NCI-H2227 treated with DMSO at 0.1 percent for 48 hours (cell line): ENCODE results near the gene CAMSAP2.

Experiments
- DNase-seq: peaks from one replicate; lab custom pipeline; 2025; lab: John Stamatoyannopoulos, UW

Gene CAMSAP2, protein sequence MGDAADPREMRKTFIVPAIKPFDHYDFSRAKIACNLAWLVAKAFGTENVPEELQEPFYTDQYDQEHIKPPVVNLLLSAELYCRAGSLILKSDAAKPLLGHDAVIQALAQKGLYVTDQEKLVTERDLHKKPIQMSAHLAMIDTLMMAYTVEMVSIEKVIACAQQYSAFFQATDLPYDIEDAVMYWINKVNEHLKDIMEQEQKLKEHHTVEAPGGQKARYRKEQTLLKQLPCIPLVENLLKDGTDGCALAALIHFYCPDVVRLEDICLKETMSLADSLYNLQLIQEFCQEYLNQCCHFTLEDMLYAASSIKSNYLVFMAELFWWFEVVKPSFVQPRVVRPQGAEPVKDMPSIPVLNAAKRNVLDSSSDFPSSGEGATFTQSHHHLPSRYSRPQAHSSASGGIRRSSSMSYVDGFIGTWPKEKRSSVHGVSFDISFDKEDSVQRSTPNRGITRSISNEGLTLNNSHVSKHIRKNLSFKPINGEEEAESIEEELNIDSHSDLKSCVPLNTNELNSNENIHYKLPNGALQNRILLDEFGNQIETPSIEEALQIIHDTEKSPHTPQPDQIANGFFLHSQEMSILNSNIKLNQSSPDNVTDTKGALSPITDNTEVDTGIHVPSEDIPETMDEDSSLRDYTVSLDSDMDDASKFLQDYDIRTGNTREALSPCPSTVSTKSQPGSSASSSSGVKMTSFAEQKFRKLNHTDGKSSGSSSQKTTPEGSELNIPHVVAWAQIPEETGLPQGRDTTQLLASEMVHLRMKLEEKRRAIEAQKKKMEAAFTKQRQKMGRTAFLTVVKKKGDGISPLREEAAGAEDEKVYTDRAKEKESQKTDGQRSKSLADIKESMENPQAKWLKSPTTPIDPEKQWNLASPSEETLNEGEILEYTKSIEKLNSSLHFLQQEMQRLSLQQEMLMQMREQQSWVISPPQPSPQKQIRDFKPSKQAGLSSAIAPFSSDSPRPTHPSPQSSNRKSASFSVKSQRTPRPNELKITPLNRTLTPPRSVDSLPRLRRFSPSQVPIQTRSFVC (N-terminal part only)

DNA sequence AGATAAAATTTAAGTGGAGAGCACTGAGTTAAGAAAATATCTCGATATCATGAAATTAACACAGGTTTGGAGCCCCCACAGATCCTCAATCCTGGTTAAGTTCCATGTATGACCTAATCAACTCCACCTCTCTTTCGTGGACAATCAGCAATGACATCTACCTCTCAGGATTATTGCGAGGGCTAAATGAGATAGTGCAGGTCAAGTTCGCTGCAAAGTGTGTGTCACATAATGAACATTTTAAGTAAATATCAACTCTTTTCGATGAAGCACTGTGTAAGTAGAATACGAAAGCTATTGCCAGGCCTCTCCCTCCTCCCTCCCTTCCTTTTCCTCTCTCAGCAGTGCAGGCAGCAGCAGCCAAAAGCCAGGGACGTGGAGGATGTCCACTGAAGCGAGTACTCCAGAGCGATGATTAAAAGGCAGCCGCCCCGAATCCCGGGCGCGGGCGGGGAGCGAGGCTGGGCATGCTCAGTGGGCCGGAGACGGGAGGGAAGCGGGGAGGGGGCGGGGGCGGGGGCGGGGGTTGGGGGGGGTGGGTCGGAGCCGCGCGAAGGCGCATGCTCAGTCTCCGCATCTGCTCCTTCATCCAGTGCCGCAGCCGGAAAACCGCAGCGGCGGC lies at the start of gene CAMSAP2:
TSS of gene CAMSAP2 (plus strand) at position 567 of the 622 bp plus-strand sequence. CDS start 935 bp downstream, outside the sequence.
- peak; percentile 93 for DNase-seq

DNA sequence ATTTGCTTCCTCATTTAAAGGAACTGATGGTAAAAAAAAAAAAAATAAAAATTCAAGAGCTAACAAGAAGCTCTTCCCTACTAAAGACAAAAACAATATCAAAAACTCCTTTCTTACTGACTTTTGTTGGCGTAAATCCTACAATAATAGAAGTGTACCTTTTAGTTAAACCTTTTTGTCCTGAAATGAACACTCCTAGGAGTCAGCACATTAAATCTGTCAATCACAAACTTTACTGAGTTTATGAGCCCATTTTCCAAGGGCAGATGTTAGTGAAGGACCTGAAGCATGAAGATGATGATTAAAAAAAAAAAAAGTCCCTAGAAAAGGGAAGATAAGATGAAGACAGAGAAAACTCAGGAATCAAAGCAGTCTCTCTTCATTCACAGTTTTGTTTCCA lies 46.4 kb upstream of the CAMSAP2 start:
- no peak for DNase-seq

DNA sequence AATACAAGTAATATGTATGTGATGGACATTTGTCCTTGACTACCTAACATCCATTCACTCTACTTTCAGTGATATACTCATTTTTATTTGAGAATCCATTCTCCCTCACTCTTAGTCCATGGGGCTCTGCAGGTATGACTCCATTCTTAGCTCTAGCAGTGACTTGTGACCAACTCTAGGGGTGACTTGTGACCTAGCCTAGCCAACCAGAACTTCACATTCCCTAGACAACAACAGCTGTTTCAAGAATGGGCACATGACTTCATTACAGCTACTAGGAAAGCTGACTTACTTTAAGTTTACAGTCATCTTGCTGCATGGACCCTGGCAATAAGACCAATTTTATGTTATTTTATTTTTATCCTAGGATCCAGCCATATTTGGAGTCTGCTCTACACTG lies 45.4 kb upstream of the CAMSAP2 start:
- no peak for DNase-seq

DNA sequence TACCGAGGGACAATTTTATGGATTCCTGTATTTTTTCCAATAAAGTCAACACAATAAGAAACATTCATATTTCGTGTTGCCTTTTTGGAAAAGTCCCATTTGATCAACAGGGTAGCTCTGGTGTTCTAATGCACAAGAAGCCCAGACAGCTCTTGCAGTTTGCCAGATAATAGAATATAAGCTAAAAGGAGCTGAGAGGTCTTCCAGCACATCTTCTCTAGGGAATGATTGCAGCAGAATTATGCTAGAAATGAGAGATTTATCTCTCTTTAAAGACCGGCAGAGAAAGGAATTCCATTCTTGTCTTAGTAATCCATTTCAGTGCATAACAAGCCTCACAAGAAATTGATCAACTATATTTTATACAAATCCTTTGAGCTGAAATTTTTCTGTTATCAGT lies 44.0 kb upstream of the CAMSAP2 start:
- DNase-seq: no peak

DNA sequence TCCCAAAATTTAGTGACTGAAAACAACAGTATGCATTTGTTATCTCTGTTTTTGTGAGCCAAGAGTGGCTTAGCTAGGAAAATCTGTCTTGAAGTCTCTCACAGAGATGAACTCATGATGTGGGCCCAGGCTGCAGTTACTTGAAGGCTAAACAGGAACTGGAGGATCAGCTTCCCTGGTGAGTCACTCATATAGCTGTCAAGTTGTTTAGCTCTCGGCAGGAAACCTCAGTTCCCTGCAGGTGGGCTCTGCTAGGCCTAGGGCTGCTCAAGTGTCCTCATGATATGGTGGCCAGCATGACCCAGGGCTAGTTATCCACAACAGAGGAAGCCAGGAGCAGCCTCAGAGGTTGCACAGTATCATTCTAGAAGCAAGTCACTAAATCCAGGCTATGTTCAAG lies 38.8 kb upstream of the CAMSAP2 start:
- DNase-seq: no peak

DNA sequence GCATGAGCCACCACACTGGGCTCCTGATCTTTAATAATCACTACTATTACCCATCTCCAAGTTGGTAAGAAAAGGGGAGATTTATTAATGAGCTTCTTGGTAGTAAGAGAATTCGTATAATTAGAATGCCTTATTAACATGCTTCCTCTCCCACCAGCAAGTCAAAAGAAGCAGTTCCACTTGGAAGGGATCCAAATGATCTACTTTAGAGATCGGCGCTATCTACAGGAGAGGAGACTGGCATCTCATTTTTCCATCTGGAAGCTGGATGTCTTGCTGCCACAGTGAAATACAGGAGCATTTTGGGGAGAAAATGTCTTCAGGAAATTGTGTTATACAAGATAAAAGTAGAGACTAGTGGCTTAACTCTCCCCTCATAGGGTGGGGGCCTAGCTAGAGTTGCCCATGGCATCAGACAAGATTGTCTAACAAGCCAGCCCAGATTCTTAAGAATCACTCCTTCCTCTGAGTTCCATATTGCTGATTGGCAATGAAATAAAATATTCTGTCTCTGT lies 33.6 kb upstream of the CAMSAP2 start:
- no peak for DNase-seq

DNA sequence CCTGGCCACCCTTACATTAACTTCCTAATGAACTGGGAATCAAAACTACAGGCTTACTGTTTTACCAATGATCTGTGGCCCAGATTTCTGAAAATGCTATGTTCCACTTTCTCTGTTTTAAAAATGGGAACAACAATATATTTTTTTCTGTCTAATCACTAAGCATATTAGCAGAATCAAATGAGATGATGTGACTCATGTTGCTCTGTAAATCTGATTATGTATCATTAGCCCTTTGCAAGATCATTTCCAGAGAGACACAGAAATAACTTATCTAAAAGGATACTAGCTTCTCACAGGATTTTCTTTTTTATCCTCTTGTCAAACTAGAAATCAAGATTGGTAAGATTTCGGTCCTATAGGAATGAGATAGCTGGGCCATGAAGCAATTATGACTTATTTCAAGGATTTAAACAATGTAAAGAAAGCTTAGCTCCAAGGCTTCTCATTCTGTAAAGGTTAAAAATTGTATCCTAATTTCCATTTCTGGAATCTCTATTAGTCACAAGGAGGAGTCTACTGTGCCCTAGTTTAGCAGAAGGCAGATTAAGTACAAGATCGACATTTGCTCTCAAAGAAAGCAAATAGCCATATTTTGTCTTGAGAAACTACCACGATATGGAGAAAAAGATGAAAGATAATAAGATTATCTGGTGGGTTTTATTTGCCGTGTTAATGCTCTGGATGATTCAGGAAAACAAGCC lies 32.4 kb upstream of the CAMSAP2 start:
- DNase-seq: no peak

DNA sequence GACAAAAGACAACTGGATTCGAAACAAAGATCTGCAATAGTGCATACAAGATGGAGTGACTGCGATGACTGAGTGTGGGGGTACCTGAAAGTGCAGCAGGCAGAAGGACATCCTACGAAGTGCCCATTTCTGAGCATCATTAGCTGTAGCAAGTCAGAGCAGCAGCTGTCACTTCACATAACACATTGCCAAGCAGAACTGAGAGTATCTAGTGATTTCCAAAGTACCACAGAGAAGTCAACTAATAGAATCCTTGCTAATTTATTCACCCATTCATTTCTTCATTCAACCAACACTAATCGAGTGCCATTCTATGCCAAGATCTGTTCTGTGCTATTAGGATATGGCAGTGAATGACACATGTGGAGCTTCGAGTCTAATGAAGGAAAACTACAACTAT lies 31.6 kb upstream of the CAMSAP2 start:
- DNase-seq: no peak

DNA sequence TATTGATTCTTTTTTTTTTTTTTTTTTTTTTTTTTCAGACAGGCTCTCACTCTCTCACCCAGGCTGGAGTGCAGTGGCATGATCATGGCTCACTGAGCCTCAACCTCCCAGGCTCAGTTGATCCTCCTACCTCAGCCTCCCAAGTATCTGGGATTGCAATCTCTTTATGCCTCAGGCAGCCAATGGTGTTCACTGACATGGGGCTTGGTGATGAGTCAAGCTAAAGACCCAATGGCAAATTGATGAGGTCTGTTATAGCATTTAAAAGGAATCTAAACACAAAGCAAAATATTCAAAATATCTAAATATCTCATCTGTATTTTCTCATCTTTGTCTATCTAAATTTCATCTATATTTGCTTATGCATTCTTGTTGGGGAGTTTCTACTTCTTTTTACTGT lies 30.5 kb upstream of the CAMSAP2 start:
- DNase-seq: no peak

DNA sequence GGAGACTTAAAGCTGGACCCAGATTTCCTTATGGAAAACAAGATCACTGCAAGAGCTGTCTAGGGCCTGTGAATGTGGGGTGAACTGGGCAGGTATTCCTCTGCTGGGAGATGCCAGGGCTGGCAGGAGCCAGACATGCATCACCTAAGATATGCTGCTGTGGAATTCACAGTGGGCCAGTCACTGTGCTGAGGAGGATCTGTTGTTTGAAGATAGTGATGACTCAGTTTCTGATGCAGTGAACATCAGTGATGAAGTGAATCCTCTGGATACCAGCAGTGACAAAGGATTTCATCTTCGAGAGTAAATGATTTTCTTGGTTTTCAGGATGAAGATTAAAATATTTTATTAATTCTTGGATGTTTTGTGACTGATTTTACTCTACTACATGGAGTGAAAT lies 29.9 kb upstream of the CAMSAP2 start:
- DNase-seq: no peak

DNA sequence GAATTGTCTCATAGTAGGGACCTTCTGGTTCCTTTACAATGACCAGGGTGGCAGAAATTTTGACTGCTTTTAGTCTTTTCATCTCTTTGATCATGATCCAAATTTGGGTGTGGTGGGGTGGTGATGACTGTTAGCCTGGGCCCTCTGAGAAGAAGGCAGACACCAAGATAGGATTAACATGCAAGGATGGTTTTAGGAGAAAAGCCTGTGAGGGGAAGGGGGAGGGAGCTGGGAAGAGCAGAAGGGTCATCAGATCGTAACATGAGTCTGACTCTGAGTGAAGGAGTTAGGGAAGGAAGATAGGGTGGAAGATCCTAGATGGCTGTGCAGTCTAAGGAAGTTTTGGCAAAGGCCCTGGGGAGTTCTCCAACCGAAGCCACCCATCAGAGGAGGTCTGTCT lies 28.5 kb upstream of the CAMSAP2 start:
- no peak for DNase-seq

DNA sequence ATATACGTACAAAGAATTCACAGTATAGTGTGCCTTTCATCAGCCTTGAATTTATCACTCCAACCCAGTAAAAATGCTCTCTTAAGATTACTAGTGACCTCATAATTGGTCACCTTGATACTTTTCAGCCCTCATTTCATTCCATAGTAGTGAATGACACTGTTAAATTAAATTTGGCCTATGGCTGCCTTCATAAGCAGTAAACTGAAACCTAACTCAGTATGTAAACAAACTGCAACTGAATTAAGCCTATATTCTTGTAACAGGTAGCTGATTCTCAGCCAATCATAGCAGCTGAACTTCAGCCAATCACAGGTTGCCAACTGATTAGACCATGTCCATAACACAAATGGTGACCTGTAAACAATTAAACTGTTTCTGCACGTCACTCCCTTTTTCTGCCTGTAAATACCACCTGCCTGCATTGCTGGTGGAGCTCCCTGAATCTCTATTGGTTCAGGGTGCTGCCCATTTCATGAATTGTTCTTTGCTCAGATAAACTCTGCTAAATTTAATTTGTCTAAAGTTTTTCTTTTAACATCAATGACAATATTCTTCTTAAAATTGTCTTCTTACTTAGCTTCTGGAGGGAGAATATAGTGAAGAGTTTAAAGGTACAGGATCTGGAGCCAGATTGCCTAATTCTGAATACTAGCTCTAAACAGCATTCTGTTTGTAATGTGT lies 24.0 kb upstream of the CAMSAP2 start:
- no peak for DNase-seq

DNA sequence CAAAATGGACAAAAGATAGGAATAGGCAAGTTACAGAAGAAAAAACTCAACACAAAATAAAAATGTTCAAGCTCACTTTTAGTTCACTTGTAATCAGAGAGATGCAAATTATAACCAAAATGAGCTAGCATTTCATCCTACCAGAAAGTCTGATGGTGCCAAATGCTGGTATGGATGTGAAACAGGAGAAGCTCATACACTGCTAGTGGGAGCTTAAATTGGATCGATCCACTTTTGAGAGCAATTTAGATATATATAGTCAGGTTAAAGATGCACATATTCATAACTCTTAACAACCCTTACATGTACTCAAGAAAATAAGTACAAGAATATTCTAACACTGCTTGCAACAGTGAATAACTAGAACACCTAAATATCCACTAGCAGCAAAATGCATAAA lies 18.5 kb upstream of the CAMSAP2 start:
- no peak for DNase-seq

DNA sequence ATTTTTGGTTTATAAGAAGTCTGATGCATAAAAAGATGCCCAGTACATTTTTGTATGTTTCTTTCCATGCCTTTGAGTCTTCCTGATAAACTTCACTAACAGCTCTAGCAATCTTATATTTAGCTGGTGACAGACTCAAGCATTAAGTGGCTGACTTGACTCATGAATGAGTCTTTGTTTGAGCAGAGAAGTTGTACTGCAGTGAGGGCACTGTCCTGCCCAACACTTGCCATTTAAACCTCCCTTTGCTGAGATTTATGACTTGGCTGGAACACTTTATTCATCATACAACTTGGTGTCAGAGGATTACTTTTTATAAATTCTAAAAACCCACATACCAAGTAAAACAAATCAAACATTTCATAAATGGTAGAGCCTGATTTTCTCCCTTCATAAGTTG lies 14.6 kb upstream of the CAMSAP2 start:
- DNase-seq: no peak

DNA sequence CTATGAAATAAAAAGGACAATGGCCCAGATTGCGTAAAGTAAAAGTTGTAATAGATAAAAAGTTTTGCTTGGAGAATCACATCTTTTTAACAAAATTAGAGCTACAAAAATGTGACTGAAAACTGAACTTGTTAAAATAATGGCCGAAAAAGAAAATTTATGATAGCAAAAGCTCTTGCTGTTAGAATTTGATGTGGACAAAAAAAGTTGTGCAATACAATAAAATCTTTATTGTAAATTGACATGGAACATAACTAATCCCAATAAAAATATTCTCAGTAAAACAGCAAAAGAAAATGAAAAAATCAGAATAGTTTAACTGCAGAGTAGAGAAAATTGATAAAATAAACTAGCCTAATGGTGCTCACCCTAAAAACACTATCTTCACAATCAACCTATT lies 11.4 kb upstream of the CAMSAP2 start:
- DNase-seq: no peak

DNA sequence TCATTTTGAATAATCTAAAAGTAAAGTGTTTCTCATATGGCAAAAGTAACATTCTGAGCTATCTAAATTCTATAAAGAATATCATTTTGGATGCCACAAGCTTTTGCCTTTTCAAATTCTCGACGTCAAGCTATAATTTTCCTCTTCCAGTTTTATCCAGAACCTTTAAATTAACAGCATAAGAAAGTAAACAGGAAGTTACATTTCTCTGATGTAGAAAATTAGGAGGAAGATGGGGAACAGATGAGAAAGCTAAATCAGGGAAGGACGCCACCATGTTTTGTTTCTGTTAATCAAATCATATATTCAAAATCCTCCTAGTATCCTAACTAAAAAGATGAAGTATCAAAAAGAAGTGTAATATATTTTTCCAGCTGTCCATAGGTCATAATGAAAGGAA lies 8.8 kb upstream of the CAMSAP2 start:
- no peak for DNase-seq

DNA sequence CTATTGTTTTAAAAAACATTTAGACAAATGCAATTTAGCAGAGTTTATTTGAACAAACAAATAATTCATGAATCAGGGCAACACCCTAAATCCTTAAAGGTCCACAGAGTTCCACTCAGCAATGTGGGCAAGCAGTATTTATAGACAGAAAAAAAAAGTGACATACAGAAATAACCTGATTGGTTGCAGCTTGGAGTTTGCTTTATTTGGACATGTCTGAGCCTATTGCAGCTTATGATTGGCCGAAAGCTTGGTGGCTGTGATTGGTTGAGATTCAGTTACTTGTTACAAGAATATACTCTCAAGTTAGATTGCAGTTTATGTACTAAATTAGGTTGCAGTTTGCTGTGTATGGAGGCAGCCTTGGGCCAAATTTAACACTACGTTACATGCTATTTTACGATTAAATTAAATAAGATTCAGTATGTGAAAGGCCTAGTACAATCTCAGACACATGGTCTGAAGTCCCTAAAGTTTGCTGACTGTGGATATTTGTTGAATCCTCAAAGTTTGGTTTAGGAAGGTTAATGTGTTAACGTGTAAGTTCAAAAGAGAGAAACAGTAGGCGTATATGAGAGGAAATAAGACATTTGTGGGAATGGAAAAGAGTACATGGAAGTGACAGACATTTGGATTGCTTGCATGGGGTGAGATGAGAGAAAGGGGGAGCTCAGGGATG lies 6.9 kb upstream of the CAMSAP2 start:
- DNase-seq: no peak

DNA sequence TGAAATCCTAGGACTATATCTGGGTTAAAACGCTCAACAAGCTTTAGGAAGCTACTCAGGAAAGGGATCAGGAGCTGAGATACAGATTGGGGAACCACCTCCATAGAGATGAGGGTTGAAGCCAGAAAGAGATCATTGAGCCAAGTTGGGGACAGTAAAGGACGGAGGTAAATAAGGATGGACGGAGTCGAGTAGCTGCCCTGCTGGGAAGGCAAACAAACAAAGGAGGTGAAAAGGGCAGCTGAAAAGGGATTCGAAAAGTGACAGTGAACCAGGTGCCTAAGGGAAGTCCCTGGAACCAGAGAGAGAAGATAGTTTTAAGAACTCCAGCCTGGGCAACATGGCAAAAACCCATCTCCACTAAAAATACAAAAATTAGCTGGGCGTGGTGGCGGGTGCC lies 6.3 kb upstream of the CAMSAP2 start:
- no peak for DNase-seq

DNA sequence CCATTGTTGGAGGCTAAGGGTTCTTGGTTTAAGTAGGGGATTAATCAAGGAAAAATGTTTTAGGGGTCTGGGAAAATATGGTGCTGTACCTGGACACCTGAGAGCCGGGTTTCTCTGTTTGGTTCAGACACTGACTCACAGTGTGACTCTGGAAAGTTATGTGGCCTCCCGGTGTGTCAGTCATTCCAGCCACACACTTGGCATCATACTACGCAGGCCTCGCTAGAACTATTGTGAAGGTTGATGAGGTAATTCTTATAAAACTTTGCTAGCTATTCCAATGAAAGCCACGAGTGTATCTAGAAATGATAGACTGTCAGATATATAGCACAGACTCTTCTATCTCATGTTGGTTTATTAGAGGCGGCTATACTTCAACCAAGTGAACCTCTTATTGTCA lies 4.8 kb upstream of the CAMSAP2 start:
- DNase-seq: no peak

DNA sequence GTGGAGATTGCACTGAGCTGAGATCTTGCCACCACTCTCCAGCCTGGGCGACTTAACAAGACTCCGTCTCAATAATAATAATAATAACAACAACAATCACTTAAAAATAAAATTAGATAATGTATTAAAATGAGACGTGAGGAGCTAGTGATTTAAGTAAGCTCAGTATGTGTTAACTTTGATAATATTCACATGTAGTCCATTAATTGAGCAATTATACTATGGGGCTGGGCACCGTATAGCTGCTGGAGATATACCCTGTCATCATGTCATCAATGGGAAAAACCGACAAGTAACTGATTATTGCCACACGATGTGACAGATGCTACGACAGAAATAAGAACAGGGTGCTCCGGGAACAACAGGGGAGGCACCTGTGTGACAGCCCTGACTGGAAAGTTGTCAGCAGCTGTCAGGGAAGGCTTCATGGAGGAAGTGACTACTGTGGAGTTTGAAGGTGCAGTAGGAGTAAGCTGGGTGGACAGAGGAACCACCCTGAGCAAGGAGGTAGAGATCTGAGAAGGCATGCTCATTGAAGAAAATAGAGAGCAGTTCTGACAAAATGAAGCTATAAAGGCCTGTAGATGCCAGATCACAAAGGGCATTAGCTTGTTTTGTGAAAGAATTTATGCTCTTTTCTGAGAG lies 924 bp upstream of the CAMSAP2 start:
- no peak for DNase-seq
